NAMALWA (cell line): Measurements from ENCODE around the gene ABCC9.
"Not testable (repeated sequence)": the region's sequence is repeated elsewhere in the genome, so short reads cannot be mapped to it uniquely, and the experiment has no call there.

Experiments
- DNase-seq: peaks from one replicate; pipeline ENCODE4 v3.0.0-alpha.2; 2015; ENCODE audit warnings: low spot score

ABCC9 gene

DNA sequence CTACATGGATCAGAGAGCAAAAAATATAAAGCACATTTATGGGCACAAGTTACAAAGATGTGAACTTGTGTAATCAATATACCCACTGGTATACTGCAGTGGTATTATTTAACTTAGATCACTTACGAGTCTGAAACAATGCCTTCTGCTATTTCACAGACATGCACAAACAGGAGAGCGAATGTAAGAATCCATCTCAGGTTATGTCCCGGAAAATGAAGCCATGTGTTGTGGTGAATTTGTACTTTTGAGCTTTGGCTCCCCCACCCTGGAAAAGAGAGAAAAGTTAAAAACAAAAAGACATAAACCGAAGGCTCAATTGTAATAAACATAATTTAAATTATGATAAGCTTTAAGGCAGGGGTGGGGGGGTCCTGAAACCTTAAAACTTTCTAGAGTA lies 7.6 kb downstream of the ABCC9 start:
- DNase-seq, result no peak

DNA sequence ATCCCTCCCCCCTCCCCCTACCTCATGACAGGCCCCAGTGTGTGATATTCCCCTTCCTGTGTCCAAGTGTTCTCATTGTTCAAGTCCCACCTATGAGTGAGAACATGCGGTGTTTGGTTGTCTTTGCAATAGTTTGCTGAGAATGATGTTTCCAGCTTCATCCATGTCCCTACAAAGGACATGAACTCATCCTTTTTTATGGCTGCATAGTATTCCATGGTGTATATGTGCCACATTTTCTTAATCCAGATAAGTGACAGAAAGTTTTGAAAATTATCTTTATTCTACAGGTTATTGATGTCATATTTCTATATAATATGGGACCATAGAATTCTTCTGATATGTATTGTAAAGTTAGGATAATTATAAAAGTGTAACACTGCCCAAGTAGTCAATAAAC lies 11.3 kb downstream of the ABCC9 start:
- not testable (repeated sequence) for DNase-seq

DNA sequence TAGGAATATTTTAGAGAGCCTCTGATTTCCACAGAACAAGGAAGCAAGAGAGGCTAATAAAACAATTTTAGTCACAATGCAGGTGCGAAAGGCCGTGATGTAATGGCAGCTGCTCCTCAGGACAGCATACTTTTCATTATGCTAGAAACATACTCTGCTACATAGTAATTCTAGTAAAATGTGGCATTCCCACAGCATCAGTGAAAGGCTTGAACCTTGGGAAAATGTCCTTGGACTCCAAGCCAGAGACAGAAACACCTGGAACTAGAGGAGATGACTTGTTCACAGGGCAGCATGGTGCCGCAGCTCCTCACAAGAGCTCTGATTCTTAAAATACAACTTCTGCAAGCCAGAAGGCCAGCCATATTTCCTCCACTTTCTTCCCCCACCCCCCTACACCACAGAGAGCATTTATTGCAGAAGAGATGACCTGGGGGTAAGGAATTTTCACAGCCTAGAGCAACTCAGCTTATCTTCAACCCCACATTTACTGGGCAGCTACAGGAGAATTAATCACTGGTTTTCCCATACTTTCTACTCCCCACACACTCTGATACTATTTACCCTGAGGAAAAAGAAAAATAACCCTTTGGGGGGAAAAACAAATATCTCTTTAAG lies 15.8 kb downstream of the ABCC9 start:
- DNase-seq, result no peak

DNA sequence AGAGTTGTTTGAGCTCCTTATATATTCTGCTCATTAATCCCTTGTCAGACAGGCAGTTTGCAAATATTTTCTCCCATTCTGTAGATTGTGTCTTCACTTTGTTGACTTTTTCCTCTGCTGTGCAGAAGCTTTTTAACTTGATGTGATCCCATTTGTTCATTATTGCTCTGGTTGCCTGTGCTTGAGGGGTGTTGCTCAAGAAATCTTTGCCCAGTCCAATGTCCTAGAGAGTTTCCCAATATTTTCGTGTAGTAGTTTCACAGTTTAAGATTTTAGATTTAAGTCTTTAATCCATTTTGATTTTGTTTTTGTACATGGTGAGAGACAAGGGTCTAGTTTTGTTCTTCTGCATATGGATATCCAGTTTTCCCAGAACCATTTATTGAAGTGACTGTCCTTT lies 19.8 kb downstream of the ABCC9 start:
- no peak for DNase-seq

DNA sequence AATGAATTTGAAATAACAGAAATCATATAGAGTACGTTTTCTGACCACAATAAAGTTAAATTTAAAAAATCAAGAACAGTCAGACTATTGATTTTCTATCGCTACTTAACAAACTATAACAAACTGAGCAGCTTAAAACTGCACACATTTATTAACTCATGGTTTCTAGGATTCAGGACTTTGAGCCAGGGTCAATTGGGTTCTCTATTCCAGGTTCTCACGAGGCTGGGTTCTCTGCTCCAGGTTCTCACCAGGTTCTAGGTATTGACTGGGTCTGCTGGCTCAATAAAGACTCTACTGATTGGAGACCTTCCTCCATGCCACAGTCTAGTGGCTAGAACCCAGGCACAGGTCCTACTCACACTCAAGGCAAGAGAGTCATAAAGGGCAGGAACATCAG lies 22.8 kb downstream of the ABCC9 start:
- DNase-seq, result no peak

DNA sequence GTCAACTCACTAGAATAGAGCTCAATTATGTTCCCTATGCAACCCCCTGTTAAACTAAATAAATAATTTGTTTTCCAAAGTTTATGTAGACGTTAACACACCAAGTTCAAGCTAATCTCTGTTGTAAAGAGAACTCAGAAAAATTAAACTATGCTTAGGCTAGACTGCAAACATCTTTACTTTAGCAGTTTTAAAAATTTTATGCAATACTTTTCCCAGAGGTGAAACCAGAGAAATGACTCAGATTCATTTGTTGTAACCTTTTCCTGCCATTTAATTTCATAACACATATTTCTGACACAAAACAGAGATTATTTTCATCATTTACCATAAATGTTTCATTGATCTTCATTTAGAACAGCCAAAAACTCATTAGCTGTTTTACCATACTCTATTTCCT lies 27.4 kb downstream of the ABCC9 start:
- DNase-seq, result no peak

- no peak for DNase-seq
Observed at GRCh38 chr12:21912318-21912717, 28.9 kb downstream of the ABCC9 start.

DNA sequence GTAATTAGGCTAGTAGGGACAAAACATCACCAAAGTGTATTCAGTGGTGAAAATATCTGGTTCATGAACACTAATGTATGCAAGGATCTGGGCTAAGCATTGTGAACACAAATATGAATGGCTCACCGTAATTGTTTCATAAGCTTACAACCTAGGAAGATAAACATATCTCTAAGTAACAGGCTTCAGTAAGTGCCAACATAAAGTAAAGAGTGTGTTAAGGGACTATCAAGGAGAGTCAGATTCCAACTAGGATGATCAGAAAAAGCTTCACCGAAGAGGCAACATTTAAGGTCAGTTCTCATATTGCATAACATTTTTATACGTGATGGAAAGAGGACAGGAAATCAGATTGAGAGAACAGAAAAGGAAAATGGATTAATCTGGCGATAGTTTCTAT lies 29.4 kb downstream of the ABCC9 start:
- DNase-seq, result no peak

DNA sequence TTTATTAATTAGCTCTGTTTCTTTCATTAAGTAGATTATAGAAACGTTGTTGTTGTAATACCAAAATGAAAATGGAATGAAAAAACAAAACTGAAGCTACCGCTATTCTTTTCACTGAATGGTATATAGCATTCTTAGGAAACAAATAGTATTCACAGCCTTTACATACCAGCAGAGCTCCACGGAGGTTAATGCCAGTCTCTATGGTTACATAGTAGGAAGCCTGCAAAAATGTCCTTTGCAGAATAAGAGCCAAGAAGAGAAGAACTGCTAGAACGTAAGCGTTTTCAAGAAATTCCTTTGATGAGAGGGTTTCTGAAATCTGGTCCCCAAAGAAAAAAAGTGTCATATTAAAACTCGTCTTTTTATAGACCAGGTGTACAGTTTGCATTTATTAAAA lies 30.6 kb downstream of the ABCC9 start:
- no peak for DNase-seq

- no peak for DNase-seq
Observed at GRCh38 chr12:21907948-21908837, 33.0 kb downstream of the ABCC9 start.

DNA sequence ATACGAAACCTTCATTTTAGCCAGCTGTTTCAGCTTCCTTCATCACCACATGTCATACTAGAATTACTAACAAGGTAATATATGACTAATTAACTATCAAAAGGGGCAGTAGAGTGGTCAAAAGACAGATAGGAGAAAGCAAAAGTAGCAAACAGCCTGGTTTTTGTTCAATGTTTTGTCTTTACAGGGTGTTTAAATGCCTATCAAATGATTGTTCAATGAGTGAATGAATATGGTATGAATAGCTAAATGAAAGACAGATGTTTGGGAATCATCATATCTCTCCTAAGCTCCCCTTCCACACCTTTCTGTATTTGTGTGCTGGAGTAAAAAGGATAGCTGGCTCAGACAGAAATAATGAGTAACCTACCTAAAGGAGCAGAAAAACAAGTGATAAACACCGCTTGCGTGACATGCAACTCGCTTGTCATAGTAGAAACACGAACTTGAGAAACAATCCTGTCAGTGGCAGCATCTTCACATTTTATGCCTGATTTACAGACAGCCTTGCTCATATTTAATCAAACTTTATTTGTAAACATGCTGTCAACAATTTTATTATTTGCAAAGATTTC lies 34.2 kb downstream of the ABCC9 start:
- DNase-seq, result no peak

GRCh38 chr12:21899532-21899931 lies 41.7 kb downstream of the ABCC9 start:
- not testable (repeated sequence) for DNase-seq

GRCh38 chr12:21895651-21896050 lies 45.6 kb downstream of the ABCC9 start:
- no peak for DNase-seq

GRCh38 chr12:21894792-21895595 lies 46.2 kb downstream of the ABCC9 start:
- no peak for DNase-seq

- DNase-seq, result no peak
Observed at GRCh38 chr12:21893924-21894323, 47.3 kb downstream of the ABCC9 start.

DNA sequence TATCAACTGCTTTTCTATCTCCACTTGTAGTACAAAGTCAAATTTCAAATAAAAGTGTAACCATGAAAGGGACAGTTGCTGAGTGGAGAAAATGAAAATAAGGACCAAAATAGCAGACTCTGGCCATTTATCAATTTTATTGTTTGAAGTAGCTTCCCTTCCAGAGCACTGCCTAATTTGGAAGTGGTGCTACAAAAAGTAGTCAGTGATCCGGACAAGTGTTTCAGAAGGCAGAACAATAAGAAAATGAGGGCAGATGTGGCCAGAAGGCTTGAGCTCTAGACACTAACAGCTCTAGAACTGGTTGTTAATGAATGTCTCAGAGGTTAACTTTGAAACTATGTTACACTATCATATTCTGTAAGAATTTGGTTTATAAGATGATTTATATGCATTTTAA lies 48.9 kb downstream of the ABCC9 start:
- no peak for DNase-seq

DNA sequence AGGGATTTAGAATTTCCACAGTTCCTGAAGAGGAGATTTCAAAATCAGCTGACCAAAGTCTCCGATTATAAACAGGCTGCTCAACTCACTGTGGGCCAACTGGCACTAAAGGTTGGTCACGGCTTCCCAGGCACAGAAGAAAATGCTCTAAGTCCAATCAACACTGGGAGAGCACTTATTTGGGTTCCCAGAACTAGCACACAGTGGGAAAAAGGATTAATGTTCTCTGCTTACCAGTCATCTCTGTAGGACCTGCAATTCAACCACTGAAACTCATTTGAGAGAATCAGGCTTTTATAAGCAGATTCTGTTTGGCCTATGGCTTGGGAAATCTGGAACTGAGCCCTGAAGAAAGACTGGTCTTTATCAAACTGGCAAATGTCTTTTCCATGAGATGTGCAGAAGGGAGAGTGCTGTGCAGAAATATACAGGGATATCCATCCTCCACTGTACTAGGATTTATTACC lies 49.4 kb downstream of the ABCC9 start:
- no peak for DNase-seq

DNA sequence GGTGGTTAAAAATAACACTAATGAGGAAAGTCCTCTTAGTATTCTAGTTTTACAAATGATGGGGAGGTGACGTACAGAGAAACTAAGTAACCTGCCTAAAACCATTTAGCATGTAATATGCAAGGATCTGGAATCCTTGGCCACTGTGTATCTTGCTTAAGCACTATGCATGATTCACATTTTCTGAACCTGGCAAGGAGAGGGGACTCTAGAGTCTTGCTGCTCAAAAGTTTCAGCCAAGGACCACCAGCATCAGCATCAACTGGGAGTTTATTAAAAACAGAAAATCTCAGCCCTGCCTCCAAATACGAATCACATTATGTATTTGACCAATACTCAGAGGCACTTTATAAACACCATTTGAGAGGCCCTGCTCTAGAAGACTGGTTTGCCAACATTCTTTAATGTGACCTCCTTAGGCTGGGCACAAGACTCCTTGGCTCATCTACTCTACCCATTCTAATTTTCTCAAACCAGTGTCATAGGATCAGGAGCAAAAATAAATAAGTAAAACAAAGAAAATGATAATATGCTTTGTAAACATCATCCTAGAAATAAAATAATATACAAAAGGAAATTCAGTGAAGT lies 52.9 kb downstream of the ABCC9 start:
- no peak for DNase-seq

- DNase-seq, result no peak
Observed at GRCh38 chr12:21884936-21885335, 56.3 kb downstream of the ABCC9 start.

GRCh38 chr12:21882635-21883034 lies 58.6 kb downstream of the ABCC9 start:
- no peak for DNase-seq

DNA sequence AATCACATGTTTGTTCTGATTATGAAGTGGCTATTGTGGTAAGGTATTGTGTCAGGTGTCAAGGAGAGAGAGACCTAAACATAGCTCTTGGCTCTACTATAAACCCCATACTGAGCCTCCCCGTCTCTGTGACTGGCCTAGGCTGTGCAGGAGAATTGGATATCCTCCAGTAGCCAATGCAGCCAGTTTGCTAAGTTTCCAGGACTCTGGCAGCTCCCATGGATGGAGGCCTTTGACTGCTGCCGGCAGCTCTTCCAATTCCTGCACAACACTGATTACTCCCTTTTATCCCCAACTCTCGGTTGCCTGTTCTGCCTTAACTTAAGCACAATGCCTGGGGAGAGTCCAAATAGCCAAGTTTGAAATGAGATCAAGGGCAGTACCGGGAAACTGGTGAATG lies 59.3 kb downstream of the ABCC9 start:
- no peak for DNase-seq

- no peak for DNase-seq
Observed at GRCh38 chr12:21879312-21879711, 61.9 kb downstream of the ABCC9 start.
